GM23248 (cell line): Measurements from ENCODE around the gene CLDN22. TPM values are rescaled to one million over a fixed set of nuclear protein-coding genes. Genes with fewer than 3 reads are reported as not detected.

Source experiments
- DNase-seq: peaks from one replicate; pipeline ENCODE4 v3.0.0-alpha.2; 2015
- H2AFZ ChIP-seq: fragments of 200-600 bp; sonication (generic); 2 replicates; pipeline ENCODE4 v1.6.1; 2016; ENCODE audit warnings: antibody characterized with exemption
- H3F3A ChIP-seq: fragments of 200-600 bp; sonication (generic); 2 replicates; pipeline ENCODE4 v1.6.1; 2016; ENCODE audit warnings: mild to moderate bottlenecking, antibody characterized with exemption, mixed run types; ENCODE audit not compliant: insufficient read depth
- H3K27ac ChIP-seq: fragments of 200-600 bp; sonication (generic); 2 replicates; pipeline ENCODE4 v1.5.1; 2016; ENCODE audit warnings: mild to moderate bottlenecking
- H3K27me3 ChIP-seq: fragments of 200-600 bp; sonication (generic); replicated peaks from 2 replicates; pipeline ENCODE4 v1.6.1; 2016; ENCODE audit warnings: mild to moderate bottlenecking; ENCODE audit not compliant: insufficient read depth
- H3K36me3 ChIP-seq: fragments of 200-600 bp; sonication (generic); 2 replicates; pipeline ENCODE4 v1.6.1; 2016; ENCODE audit warnings: low read depth, mild to moderate bottlenecking
- H3K4me1 ChIP-seq: fragments of 200-600 bp; sonication (generic); 2 replicates; pipeline ENCODE4 v1.6.1; 2016; ENCODE audit warnings: mild to moderate bottlenecking; ENCODE audit not compliant: insufficient read depth
- H3K4me2 ChIP-seq: fragments of 200-600 bp; sonication (generic); one replicate; pipeline ENCODE4 v1.6.1; 2016; ENCODE audit warnings: mild to moderate bottlenecking; ENCODE audit not compliant: unreplicated experiment
- H3K4me3 ChIP-seq: fragments of 200-600 bp; sonication (generic); 2 replicates; pipeline ENCODE4 v1.5.1; 2016; ENCODE audit warnings: mild to moderate bottlenecking
- H3K79me2 ChIP-seq: fragments of 200-600 bp; sonication (generic); 2 replicates; pipeline ENCODE4 v1.6.1; 2016; ENCODE audit warnings: mild to moderate bottlenecking; ENCODE audit not compliant: insufficient read depth
- H3K9ac ChIP-seq: fragments of 200-600 bp; sonication (generic); 2 replicates; pipeline ENCODE4 v1.6.1; 2016; ENCODE audit warnings: mild to moderate bottlenecking
- H3K9me2 ChIP-seq: fragments of 200-600 bp; sonication (generic); 2 replicates; pipeline ENCODE4 v1.6.1; 2016; ENCODE audit warnings: mixed run types, mild to moderate bottlenecking, moderate library complexity; ENCODE audit not compliant: insufficient read depth
- H3K9me3 ChIP-seq: fragments of 200-600 bp; sonication (generic); one replicate; pipeline ENCODE4 v1.6.1; 2017; ENCODE audit warnings: low read depth
- H4K20me1 ChIP-seq: fragments of 200-600 bp; sonication (generic); 2 replicates; pipeline ENCODE4 v1.6.0; 2016; ENCODE audit not compliant: insufficient read depth
- EZH2 ChIP-seq: fragments of 200-600 bp; sonication (generic); IDR thresholded peaks from 2 replicates; pipeline ENCODE4 v1.6.1; 2018; ENCODE audit warnings: antibody characterized with exemption, mild to moderate bottlenecking; ENCODE audit not compliant: insufficient read depth, poor library complexity, severe bottlenecking
- EZH2phosphoT487 ChIP-seq: fragments of 200-600 bp; sonication (generic); IDR thresholded peaks from 2 replicates; pipeline ENCODE4 v1.6.1; 2018; ENCODE audit warnings: antibody characterized with exemption, moderate library complexity, mild to moderate bottlenecking, low read depth; ENCODE audit not compliant: insufficient read depth
- WGBS, 2 experiments: methylation state at CpG; one replicate each; pipeline ENCODE4 v1.1.6; 2015 to 2017; ENCODE audit warnings: low lambda C conversion rate in 2 of 2, low coverage in 1 of 2; ENCODE audit errors: missing lambda C conversion rate in 2 of 2; 5-methylcytosine and 5-hydroxymethylcytosine counted together
- in situ Hi-C: fragments of 300-500 bp; cut with MboI; formaldehyde crosslinking; loops from 2 replicates; pipeline ENCODE4 v1.15.0; 2020
- polyA plus RNA-seq: library from polyadenylated mRNA; unstranded; fragments of >200 nt; fragmentation: Nextera tagmentation; extraction: Ambion mirVana; gene quantifications from 2 replicates; pipeline ENCODE4 v1.2.1, GENCODE V29; 2016
- total RNA-seq: library from RNA; depleted of rRNA; stranded (reverse); fragments of >200 nt; shearing (Covaris generic); gene quantifications from 2 replicates; pipeline ENCODE4 v1.2.3, GENCODE V29; 2014; rRNA removed

CLDN22 gene
- total and polyA plus RNA-seq, 2 experiments from 2014 or later, result not detected

DNA sequence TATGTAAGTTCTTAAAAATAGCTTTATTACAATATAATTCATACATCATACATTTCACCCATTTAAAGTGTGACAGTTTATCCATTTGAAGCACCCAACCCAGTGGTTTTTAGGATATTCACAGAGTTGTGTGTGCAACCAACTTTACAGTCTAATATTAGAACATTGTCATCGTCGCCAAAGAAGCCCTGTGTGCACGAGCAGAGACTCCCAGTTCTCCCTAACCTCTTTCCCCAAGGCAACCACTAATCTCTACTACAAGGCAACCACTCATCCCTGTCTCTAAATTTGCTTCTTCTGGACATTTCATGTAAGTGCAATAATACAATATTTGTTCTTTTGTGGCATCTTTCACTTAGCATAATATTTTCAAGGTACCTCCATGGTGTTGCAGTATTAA, 47.7 kb downstream of the CLDN22 start:
- peaks cover 88% of the 10 kb centered on the region for H3K36me3 ChIP-seq
- in situ Hi-C loops, result loop anchor here (10.0 kb wide), 1 partner anchor 132 kb away; no protein-coding TSS in a partner anchor

GRCh38 chr4:183268556-183268955, 51.5 kb downstream of the CLDN22 start:
- H3K27me3 ChIP-seq, result no peaks in the 10 kb centered on the region
- no peaks in the 10 kb centered on the region for H4K20me1 ChIP-seq
- no peak overlapping the region for H3K27ac ChIP-seq
- H3F3A ChIP-seq, result peaks cover 26% of the 10 kb centered on the region
- no peak overlapping the region for H3K4me3 ChIP-seq
- no peak for TF ChIP-seq EZH2
- TF ChIP-seq EZH2phosphoT487, result no peak
- H3K9me2 ChIP-seq, result no peaks in the 10 kb centered on the region
- H3K9ac ChIP-seq, result no peak overlapping the region
- DNase-seq, result no peak
- H3K9me3 ChIP-seq, result no peaks in the 10 kb centered on the region
- no peak overlapping the region for H3K4me2 ChIP-seq
- in situ Hi-C loops, result no loop called here
- WGBS, 2 experiments, result 82 to 87% methylated on average over 9 of the region's 9 CpGs
- H3K4me1 ChIP-seq, result peaks cover 20% of the 10 kb centered on the region
- no peak overlapping the region for H2AFZ ChIP-seq
- no peaks in the 10 kb centered on the region for H3K79me2 ChIP-seq
- peaks cover 81% of the 10 kb centered on the region for H3K36me3 ChIP-seq

More for the DNA sequence above, 47.7 kb downstream of the CLDN22 start:
- Histone ChIP-seq H3F3A (peaks cover 9% of the 10 kb centered on the region; the same call in 1 of the 2 replicates), H2AFZ (no peak overlapping the region), H3K4me2 (no peak overlapping the region), H3K79me2 (no peaks in the 10 kb centered on the region), H3K27ac (no peak overlapping the region), H3K9me3 (no peaks in the 10 kb centered on the region), H3K4me1 (no peaks in the 10 kb centered on the region), H3K27me3 (no peaks in the 10 kb centered on the region), H3K4me3 (no peak overlapping the region), H3K9me2 (no peaks in the 10 kb centered on the region), H4K20me1 (no peaks in the 10 kb centered on the region), H3K9ac (no peak overlapping the region)
- DNase-seq, result no peak
- 77 to 78% methylated on average over 3 of the region's 3 CpGs for WGBS, 2 experiments
- TF ChIP-seq EZH2 (no peak), EZH2phosphoT487 (no peak)

Other genes with a start within 250 kb of the CLDN22 start
- 31.0 and 33.2 TPM in 2 replicates for gene WWC2, start 221.0 kb downstream of the CLDN22 start, total RNA-seq
- 44.1 and 48.3 TPM in 2 replicates for gene WWC2, start 221.0 kb downstream of the CLDN22 start, polyA plus RNA-seq
- 0.51 TPM in 1 of 2 replicates, not detected in the other for gene CLDN24, start 2.1 kb upstream of the CLDN22 start, total RNA-seq
- not detected in 2 replicates for gene CLDN24, start 2.1 kb upstream of the CLDN22 start, polyA plus RNA-seq
- gene CDKN2AIP, start 124.4 kb upstream of the CLDN22 start, total RNA-seq, result 18.7 and 20.4 TPM in 2 replicates
- gene CDKN2AIP, start 124.4 kb upstream of the CLDN22 start, polyA plus RNA-seq, result 14.6 and 16.7 TPM in 2 replicates
- 6.4 and 12.2 TPM in 2 replicates for gene ING2, start 184.8 kb upstream of the CLDN22 start, total RNA-seq
- gene ING2, start 184.8 kb upstream of the CLDN22 start, polyA plus RNA-seq, result 20.5 and 22.8 TPM in 2 replicates